Large intestine (tissue), 3 donors: ENCODE data around the gene CEP192. TPM values are rescaled to one million over a fixed set of nuclear protein-coding genes. Genes with fewer than 3 reads are reported as not detected.

Experiments used
- DNase-seq, 2 donors: peaks; one replicate each; pipeline versions ENCODE4 v3.0.0 to v3.0.0-alpha.2; 2013
- H3K27ac ChIP-seq: one replicate; pipeline ENCODE4 v1.5.1; 2013; ENCODE audit warnings: low read length
- H3K27me3 ChIP-seq: 2 replicates; pipeline ENCODE4 v1.6.1; 2013; ENCODE audit warnings: low read length; ENCODE audit not compliant: control insufficient read depth, insufficient read depth
- H3K36me3 ChIP-seq: 2 replicates; pipeline ENCODE4 v1.6.1; 2013; ENCODE audit warnings: low read length; ENCODE audit not compliant: control insufficient read depth, insufficient read depth
- H3K4me1 ChIP-seq: one replicate; pipeline ENCODE4 v1.6.1; 2013; ENCODE audit warnings: low read length; ENCODE audit not compliant: control insufficient read depth, insufficient read depth
- H3K4me3 ChIP-seq: one replicate; pipeline ENCODE4 v1.5.1; 2013; ENCODE audit warnings: low read length
- H3K9me3 ChIP-seq: one replicate; pipeline ENCODE4 v1.6.1; 2013; ENCODE audit warnings: mild to moderate bottlenecking, low read depth, low read length, moderate library complexity; ENCODE audit not compliant: control insufficient read depth
- WGBS: methylation state at CpG from one replicate; pipeline ENCODE4 v1.1.5; 2013; ENCODE audit warnings: low lambda C conversion rate; ENCODE audit not compliant: insufficient coverage; 5-methylcytosine and 5-hydroxymethylcytosine counted together
- polyA plus RNA-seq: library from polyadenylated mRNA; unstranded; fragments of 120-200 nt; gene quantifications from one replicate; pipeline ENCODE4 v1.2.1, GENCODE V29; 2013

Gene CEP192
- polyA plus RNA-seq, 1 donor = 27.9 TPM

DNA sequence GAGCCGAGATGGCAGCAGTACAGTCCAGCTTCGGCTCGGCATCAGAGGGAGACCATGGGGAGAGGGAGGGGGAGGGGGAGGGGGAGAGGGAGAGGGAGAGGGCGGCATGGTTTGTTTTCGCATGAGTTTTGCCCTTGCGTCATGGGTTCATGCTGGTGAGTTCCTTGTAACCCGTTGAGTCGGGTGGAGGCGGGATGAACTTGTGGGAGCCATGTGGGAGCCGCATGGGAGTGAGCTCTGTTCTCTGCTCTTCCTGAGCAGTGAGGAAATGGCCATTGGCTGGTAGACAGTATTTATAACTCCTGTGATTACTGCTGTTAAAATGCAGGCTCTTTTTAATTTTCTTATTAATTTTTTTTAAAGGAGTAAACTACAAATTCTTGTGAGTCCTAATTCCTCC lies 108.0 kb downstream of the CEP192 start:
- no peak for DNase-seq
- no peak overlapping the region for H3K4me3 ChIP-seq
- no CpG with 5 or more reads among the region's 10 CpGs for WGBS

DNA sequence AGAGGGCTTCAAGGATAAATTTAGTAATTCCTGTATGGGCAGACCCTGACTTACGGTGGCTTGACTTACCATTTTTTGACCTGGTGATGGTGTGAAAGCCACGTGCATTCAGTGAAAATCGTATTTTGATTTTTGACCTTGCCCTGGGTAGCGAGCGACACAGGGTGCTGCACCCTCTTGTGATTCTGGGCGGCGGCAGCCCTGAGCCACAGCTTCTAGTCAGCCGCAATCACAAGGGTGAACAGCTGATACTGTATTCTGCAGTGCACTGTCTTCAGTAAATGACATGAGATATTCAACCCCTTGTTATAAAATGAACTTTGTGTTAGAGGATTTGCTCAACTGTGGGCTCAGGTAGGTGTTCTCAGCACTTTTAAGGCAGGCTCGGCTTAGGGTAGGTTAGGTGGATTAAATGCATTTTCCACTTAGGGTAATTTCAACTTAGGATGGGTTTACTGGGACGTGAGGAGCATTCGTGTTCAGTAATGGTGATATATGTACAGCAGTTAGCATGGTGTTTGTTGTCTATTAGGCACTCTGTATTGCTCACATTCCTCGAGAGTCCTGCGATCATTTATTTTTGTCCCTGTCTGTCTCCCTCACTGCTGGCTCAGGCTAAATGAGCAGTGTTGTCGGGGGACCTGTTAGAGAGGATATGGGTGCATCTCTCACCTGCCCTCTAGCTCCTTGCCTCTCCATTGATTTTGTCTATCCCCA lies 109.9 kb downstream of the CEP192 start:
- H3K27me3 ChIP-seq = no peaks in the 10 kb centered on the region
- H3K4me1 ChIP-seq = no peaks in the 10 kb centered on the region
- 100% methylated on average over 2 of the region's 14 CpGs for WGBS
- DNase-seq = no peak
- H3K9me3 ChIP-seq = peaks cover 12% of the 10 kb centered on the region
- no peak overlapping the region for H3K4me3 ChIP-seq
- H3K36me3 ChIP-seq = peaks cover 74% of the 10 kb centered on the region
- no peak overlapping the region for H3K27ac ChIP-seq

More for the DNA sequence above, 108.0 kb downstream of the CEP192 start:
- H3K4me1 ChIP-seq = no peaks in the 10 kb centered on the region
- no peak overlapping the region for H3K27ac ChIP-seq
- H3K36me3 ChIP-seq = peaks cover 73% of the 10 kb centered on the region
- H3K27me3 ChIP-seq = no peaks in the 10 kb centered on the region
- peaks cover 12% of the 10 kb centered on the region for H3K9me3 ChIP-seq

GRCh38 chr18:13101659-13102197 lies 110.6 kb downstream of the CEP192 start:
- no CpG with 5 or more reads among the region's 4 CpGs for WGBS
- no peak overlapping the region for H3K4me3 ChIP-seq
- H3K27me3 ChIP-seq = no peaks in the 10 kb centered on the region
- no peak overlapping the region for H3K27ac ChIP-seq
- no peak for DNase-seq
- H3K36me3 ChIP-seq = peaks cover 73% of the 10 kb centered on the region
- no peaks in the 10 kb centered on the region for H3K4me1 ChIP-seq
- peaks cover 12% of the 10 kb centered on the region for H3K9me3 ChIP-seq

- WGBS = 100% methylated on average over 1 of the region's 6 CpGs
- Histone ChIP-seq H3K27me3 (no peaks in the 10 kb centered on the region), H3K36me3 (peaks cover 78% of the 10 kb centered on the region), H3K27ac (no peak overlapping the region), H3K4me3 (no peak overlapping the region), H3K9me3 (peaks cover 8% of the 10 kb centered on the region), H3K4me1 (no peaks in the 10 kb centered on the region)
- no peak for DNase-seq
Measured at GRCh38 chr18:13103366-13103765, 112.2 kb downstream of the CEP192 start.

- Histone ChIP-seq H3K27ac (no peak overlapping the region), H3K4me3 (no peak overlapping the region), H3K36me3 (peaks cover 82% of the 10 kb centered on the region), H3K27me3 (no peaks in the 10 kb centered on the region), H3K9me3 (no peaks in the 10 kb centered on the region), H3K4me1 (no peaks in the 10 kb centered on the region)
- DNase-seq = no peak
- no CpG with 5 or more reads among the region's 4 CpGs for WGBS
Measured at GRCh38 chr18:13105059-13105458, 113.9 kb downstream of the CEP192 start.

GRCh38 chr18:13107074-13107473 lies 115.9 kb downstream of the CEP192 start:
- DNase-seq = no peak
- Histone ChIP-seq H3K36me3 (peaks cover 68% of the 10 kb centered on the region), H3K4me3 (no peak overlapping the region), H3K27me3 (no peaks in the 10 kb centered on the region), H3K27ac (no peak overlapping the region), H3K9me3 (no peaks in the 10 kb centered on the region), H3K4me1 (no peaks in the 10 kb centered on the region)
- no CpG with 5 or more reads among the region's 2 CpGs for WGBS

DNA sequence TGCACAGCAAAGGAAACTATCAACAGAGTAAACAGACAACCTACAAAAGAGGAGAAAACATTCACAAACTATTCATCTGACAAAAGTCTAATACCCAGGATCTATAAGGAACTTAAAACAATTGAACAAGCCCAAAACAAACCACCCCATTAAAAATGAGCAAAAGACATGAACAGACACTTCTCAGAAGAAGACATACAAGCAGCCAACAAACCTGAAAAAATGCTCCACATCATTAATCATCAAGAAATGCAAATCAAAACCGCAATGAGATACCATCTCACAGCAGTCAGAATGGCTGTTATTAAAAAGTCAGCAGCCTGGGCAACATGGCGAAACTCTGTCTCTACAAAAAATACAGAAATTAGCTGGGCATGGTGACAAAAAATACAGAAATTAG lies 117.2 kb downstream of the CEP192 start:
- Histone ChIP-seq H3K27ac (no peak overlapping the region), H3K36me3 (peaks cover 60% of the 10 kb centered on the region), H3K4me3 (no peak overlapping the region), H3K4me1 (no peaks in the 10 kb centered on the region), H3K9me3 (no peaks in the 10 kb centered on the region), H3K27me3 (no peaks in the 10 kb centered on the region)
- no CpG with 5 or more reads among the region's 2 CpGs for WGBS
- no peak for DNase-seq

DNA sequence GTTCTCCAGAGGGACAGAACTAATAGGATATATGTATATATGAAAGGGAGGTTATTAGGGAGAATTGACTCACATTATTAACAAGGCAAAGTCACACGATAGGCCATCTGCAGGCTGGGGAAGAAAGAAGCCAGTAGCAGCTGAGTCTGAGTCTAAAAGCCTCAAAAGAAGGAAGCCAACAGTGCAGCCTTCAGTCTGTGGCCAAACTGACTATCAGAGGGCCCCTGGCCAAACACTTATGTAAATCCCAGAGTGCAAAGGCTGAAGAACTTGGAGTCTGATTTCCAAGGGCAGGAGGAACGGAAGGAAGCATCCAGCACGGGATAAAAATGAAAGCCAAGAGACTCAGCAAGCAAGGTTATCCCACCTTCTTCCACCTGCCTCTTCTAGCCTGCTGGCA lies 119.4 kb downstream of the CEP192 start:
- Histone ChIP-seq H3K4me3 (no peak overlapping the region), H3K27ac (no peak overlapping the region), H3K4me1 (no peaks in the 10 kb centered on the region), H3K27me3 (no peaks in the 10 kb centered on the region), H3K36me3 (peaks cover 49% of the 10 kb centered on the region), H3K9me3 (no peaks in the 10 kb centered on the region)
- 100% methylated on average over 1 of the region's 3 CpGs for WGBS
- no peak for DNase-seq

DNA sequence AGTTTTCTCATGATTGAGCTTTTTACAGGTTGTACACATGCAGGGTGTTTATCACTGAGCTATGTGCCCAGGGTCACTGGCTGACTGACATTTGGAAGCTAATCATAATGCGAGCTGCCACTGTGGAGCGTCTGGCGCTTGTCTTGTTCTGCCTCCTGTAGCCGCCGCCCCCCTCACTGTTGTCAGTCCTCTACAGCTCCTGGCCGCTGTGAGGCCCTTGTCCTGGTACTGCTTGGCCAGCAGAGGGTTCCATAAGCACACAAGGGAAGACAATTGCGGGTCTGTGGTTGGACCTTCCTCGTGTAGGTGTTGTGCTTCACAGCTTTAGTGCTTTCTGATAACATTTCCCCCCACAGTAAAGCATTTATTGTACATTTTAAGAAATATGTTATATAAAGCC lies 121.8 kb downstream of the CEP192 start:
- peaks cover 44% of the 10 kb centered on the region for H3K36me3 ChIP-seq
- H3K27ac ChIP-seq = no peak overlapping the region
- peak; percentile 33 to 53 for DNase-seq
- no peaks in the 10 kb centered on the region for H3K4me1 ChIP-seq
- H3K27me3 ChIP-seq = no peaks in the 10 kb centered on the region
- H3K9me3 ChIP-seq = no peaks in the 10 kb centered on the region
- no CpG with 5 or more reads among the region's 8 CpGs for WGBS
- no peak overlapping the region for H3K4me3 ChIP-seq

DNA sequence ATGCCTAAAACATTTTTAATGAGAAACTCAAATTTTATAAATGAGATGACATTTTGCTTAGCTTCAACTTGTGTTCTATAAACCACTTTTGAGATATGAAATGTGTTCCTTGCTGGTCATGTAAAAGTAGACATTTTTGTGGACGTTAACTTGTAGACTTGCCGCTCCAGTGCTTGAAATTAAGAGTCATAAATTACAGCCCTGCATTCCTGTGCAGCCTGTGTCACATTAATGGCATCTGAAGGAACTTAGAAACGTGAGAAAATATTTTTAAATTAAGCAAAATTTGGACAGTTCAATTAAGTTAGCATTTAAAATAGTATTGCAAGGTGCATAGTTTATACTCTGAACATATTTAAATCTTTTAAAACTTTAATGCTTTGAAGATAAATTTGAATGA lies 129.1 kb downstream of the CEP192 start:
- DNase-seq = no peak
- Histone ChIP-seq H3K27me3 (no peaks in the 10 kb centered on the region), H3K36me3 (peaks cover 36% of the 10 kb centered on the region), H3K4me1 (no peaks in the 10 kb centered on the region), H3K27ac (no peak overlapping the region), H3K9me3 (no peaks in the 10 kb centered on the region), H3K4me3 (no peak overlapping the region)
- WGBS = 90% methylated on average over 2 of the region's 3 CpGs

GRCh38 chr18:13120983-13121441 lies 129.8 kb downstream of the CEP192 start:
- DNase-seq = no peak
- Histone ChIP-seq H3K9me3 (no peaks in the 10 kb centered on the region), H3K4me1 (no peaks in the 10 kb centered on the region), H3K27me3 (no peaks in the 10 kb centered on the region), H3K36me3 (peaks cover 30% of the 10 kb centered on the region), H3K27ac (no peak overlapping the region), H3K4me3 (no peak overlapping the region)
- no CpG with 5 or more reads among the region's 4 CpGs for WGBS
